Measurements from ENCODE around the gene VWA5B2.

The VWA5B2 gene

GRCh38 chr3:184284696-184285095, 55.3 kb downstream of the VWA5B2 start:
- no peak overlapping the region for H3K27ac ChIP-seq
- H3K79me2 ChIP-seq = no peaks in the 10 kb centered on the region
- no peaks in the 10 kb centered on the region for H3K9me3 ChIP-seq (ENCODE audit: control insufficient read depth, low read length)
- no peak overlapping the region for H3K9ac ChIP-seq
- no peak overlapping the region for H3K4me2 ChIP-seq (ENCODE audit: low read length)
- H3K27me3 ChIP-seq (ENCODE audit: control insufficient read depth, insufficient read depth, low read length) = no peaks in the 10 kb centered on the region
- peak; percentile 50 for TF ChIP-seq CTCF (IDR thresholded peaks at IDR 0.05)
- no peak overlapping the region for H3K4me3 ChIP-seq (ENCODE audit: low read depth, low read length)
- H3K4me1 ChIP-seq = peaks cover 3% of the 10 kb centered on the region
- H2AFZ ChIP-seq = peak overlapping the region; percentile 8
- no peaks in the 10 kb centered on the region for H3K36me3 ChIP-seq (ENCODE audit: control insufficient read depth, insufficient read depth, low read length)

- no peak overlapping the region for H3K4me3 ChIP-seq (ENCODE audit: low read depth, low read length)
- H3K36me3 ChIP-seq (ENCODE audit: control insufficient read depth, insufficient read depth, low read length) = no peaks in the 10 kb centered on the region
- peaks cover 2% of the 10 kb centered on the region for H3K4me1 ChIP-seq
- H3K4me2 ChIP-seq (ENCODE audit: low read length) = no peak overlapping the region
- no peak overlapping the region for H3K27ac ChIP-seq
- no peak overlapping the region for H3K9ac ChIP-seq
- no peaks in the 10 kb centered on the region for H3K27me3 ChIP-seq (ENCODE audit: control insufficient read depth, insufficient read depth, low read length)
- H3K79me2 ChIP-seq = no peaks in the 10 kb centered on the region
- no peak overlapping the region for H2AFZ ChIP-seq
- TF ChIP-seq CTCF (IDR thresholded peaks at IDR 0.05) = peak; percentile 69
- no peaks in the 10 kb centered on the region for H3K9me3 ChIP-seq (ENCODE audit: control insufficient read depth, low read length)
Observed at GRCh38 chr3:184289426-184289938, 60.1 kb downstream of the VWA5B2 start.

- H3K36me3 ChIP-seq (ENCODE audit: control insufficient read depth, insufficient read depth, low read length) = no peaks in the 10 kb centered on the region
- no peaks in the 10 kb centered on the region for H3K27me3 ChIP-seq (ENCODE audit: control insufficient read depth, insufficient read depth, low read length)
- no peak overlapping the region for H3K9ac ChIP-seq
- no peak for TF ChIP-seq CTCF (IDR thresholded peaks at IDR 0.05)
- no peaks in the 10 kb centered on the region for H3K4me1 ChIP-seq
- no peaks in the 10 kb centered on the region for H3K9me3 ChIP-seq (ENCODE audit: control insufficient read depth, low read length)
- H3K4me2 ChIP-seq (ENCODE audit: low read length) = no peak overlapping the region
- H2AFZ ChIP-seq = no peak overlapping the region
- H3K4me3 ChIP-seq (ENCODE audit: low read depth, low read length) = no peak overlapping the region
- no peaks in the 10 kb centered on the region for H3K79me2 ChIP-seq
- H3K27ac ChIP-seq = no peak overlapping the region
Observed at GRCh38 chr3:184290331-184290730, 60.9 kb downstream of the VWA5B2 start.

- H3K27ac ChIP-seq = no peak overlapping the region
- H3K4me2 ChIP-seq (ENCODE audit: low read length) = no peak overlapping the region
- no peaks in the 10 kb centered on the region for H3K36me3 ChIP-seq (ENCODE audit: control insufficient read depth, insufficient read depth, low read length)
- H2AFZ ChIP-seq = no peak overlapping the region
- no peaks in the 10 kb centered on the region for H3K27me3 ChIP-seq (ENCODE audit: control insufficient read depth, insufficient read depth, low read length)
- no peaks in the 10 kb centered on the region for H3K4me1 ChIP-seq
- H3K4me3 ChIP-seq (ENCODE audit: low read depth, low read length) = no peak overlapping the region
- no peak overlapping the region for H3K9ac ChIP-seq
- no peak for TF ChIP-seq CTCF (IDR thresholded peaks at IDR 0.05)
- no peaks in the 10 kb centered on the region for H3K79me2 ChIP-seq
- no peaks in the 10 kb centered on the region for H3K9me3 ChIP-seq (ENCODE audit: control insufficient read depth, low read length)
Observed at GRCh38 chr3:184291044-184291737, 61.8 kb downstream of the VWA5B2 start.

All from parathyroid adenoma (tissue), 2 donors.